ENCODE results near the gene SLC27A1. TPM values are rescaled to one million over a fixed set of nuclear protein-coding genes. Genes with fewer than 3 reads are reported as not detected.

Gene SLC27A1
- total and polyA plus RNA-seq, 4 experiments from 2014 or later: 5.2 to 10.1 (median 7.9) TPM

DNA sequence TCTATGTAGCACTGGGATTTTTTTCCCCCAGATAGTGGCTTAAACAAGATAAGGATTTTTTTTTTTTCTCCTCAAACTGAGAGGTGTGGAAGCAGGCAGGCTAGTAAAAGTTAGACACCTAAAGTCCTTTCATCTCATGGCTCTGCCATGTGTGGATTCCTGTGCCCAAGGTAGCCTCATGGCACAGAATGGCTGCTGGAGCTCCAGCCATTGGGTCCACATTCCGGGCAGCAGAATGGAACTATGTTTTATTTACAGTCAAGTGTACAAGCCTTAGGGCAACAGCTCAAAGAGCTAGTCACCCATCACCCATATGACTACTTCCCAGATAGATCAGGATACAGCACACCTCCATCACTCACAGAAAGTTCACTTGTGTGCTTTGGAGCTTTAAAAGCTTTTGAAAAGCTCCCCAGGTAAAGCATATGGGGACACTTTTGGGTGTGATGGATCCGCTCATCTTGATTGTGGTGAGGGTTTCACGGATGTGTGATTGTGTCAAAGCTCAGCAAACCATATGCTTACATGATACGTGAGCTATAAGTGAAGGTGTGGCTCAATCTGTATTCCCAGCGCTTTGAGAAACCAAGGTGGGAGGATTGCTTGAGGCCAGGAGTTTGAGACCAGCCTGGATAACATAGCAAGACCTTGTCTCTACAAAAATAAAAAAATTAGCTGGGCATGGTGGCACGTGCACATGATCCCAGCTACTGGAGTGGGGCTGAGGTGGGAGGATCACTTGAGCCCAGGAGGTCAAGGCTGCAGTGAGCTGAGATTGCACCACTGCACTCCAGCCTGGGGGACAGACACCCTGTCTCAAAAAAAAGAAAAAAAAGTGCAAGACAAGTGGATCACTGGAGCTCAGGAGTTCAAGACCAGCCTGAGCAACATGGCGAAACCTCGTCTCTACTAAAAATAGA, 59.2 kb downstream of the SLC27A1 start:
- CTCF ChIA-PET (ENCODE audit: partially characterized antibody): interaction anchor here (0.9 to 1.5 kb wide), 3 partner anchors 17 to 65 kb away, joined by 3 read pairs; partner anchors contain the start of gene PGLS
- no peaks in the 10 kb centered on the region for H3K27me3 ChIP-seq (ENCODE audit: insufficient read depth, low read length)
- H3K4me1 Mint-ChIP-seq: peaks cover 0 to 7% (median 2%) of the 10 kb centered on the region in 4 donors
- no peak overlapping the region for H3K4me3 ChIP-seq (ENCODE audit: low read length in 2 of 2)
- H3K4me3 Mint-ChIP-seq: no peak overlapping the region
- intact Hi-C loops (cut with micrococcal nuclease): no loop called here
- peaks cover 7% of the 10 kb centered on the region for H3K4me1 ChIP-seq (ENCODE audit: insufficient read depth, low read length)
- POLR2A ChIA-PET (ENCODE audit: partially characterized antibody): interaction anchor here (0.8 to 1.3 kb wide), 4 partner anchors 10 to 34 kb away, joined by 3 to 4 read pairs (median 4); partner anchors contain the start of gene PGLS
- H3K36me3 ChIP-seq (ENCODE audit: insufficient read depth, low read length): no peaks in the 10 kb centered on the region
- H3K36me3 Mint-ChIP-seq: no peaks in the 10 kb centered on the region
- no peaks in the 10 kb centered on the region for H3K9me3 ChIP-seq (ENCODE audit: control insufficient read depth in 1 of 2, low read length in 2 of 2)
- DNase-seq: no peak
- H3K27ac ChIP-seq (ENCODE audit: low read depth, low read length): no peak overlapping the region
- H3K27me3 Mint-ChIP-seq: no peaks in the 10 kb centered on the region
- no peak overlapping the region for H3K27ac Mint-ChIP-seq
- H3K9me3 Mint-ChIP-seq: peaks cover 0 to 4% (median 0%) of the 10 kb centered on the region in 8 donors

DNA sequence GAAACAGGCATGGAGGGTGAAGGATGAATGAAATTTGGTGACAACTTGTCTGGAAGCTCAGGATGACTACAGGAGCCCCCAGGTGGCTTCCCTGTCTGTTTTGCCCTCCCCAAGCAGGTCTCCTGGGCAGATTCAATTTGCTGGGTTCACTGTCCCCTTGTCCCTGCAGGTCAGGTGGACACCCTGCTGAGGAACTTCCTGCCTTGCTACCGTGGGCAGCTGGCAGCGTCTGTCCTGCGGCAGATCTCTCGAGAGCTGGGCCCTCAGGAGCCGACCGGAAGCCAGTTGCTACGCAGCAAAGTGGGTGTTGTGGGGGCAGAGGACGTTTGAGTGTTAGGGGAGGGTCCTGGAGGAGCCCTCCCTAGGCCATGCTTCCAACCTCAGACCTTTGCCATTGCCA, 60.3 kb downstream of the SLC27A1 start:
- Mint-ChIP-seq H3K27me3 (no peaks in the 10 kb centered on the region), H3K9me3 (peaks cover 0 to 4% (median 0%) of the 10 kb centered on the region in 8 donors), H3K4me1 (peaks cover 0 to 1% (median 0%) of the 10 kb centered on the region in 4 donors), H3K36me3 (no peaks in the 10 kb centered on the region), H3K27ac (no peak overlapping the region), H3K4me3 (no peak overlapping the region)
- Histone ChIP-seq H3K4me3 (ENCODE audit: low read length in 2 of 2) (no peak overlapping the region), H3K9me3 (ENCODE audit: control insufficient read depth in 1 of 2, low read length in 2 of 2) (no peaks in the 10 kb centered on the region), H3K27ac (ENCODE audit: low read depth, low read length) (no peak overlapping the region), H3K4me1 (ENCODE audit: insufficient read depth, low read length) (peaks cover 7% of the 10 kb centered on the region), H3K27me3 (ENCODE audit: insufficient read depth, low read length) (no peaks in the 10 kb centered on the region), H3K36me3 (ENCODE audit: insufficient read depth, low read length) (no peaks in the 10 kb centered on the region)
- no peak for DNase-seq
- intact Hi-C loops (cut with micrococcal nuclease): no loop called here
- ChIA-PET POLR2A (ENCODE audit: partially characterized antibody) (no interaction called here), CTCF (ENCODE audit: partially characterized antibody) (interaction anchor here (0.9 to 1.3 kb wide), 2 partner anchors 18 to 66 kb away, joined by 3 read pairs; no protein-coding TSS in a partner anchor)

DNA sequence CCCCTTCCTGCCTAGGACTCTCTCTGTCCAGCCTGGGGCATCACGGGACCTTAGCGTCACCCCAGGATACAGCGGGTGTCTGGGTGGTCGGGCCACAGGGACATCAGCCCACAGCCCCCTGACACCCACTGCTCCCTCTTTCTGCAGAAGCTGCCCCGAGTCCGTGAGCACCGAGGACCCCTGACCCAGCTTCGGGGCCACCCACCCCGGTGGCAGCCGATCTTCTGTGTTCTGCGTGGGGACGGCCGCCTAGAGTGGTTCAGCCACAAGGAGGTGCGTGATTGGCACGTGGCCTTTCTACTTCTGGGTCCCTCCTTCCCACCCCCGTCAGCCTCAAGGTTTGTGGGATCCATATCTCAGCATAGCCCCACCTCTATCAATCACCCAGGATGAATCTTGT, 61.8 kb downstream of the SLC27A1 start:
- H3K36me3 Mint-ChIP-seq: no peaks in the 10 kb centered on the region
- intact Hi-C loops (cut with micrococcal nuclease): no loop called here
- Histone ChIP-seq H3K27me3 (ENCODE audit: insufficient read depth, low read length) (no peaks in the 10 kb centered on the region), H3K4me3 (ENCODE audit: low read length in 2 of 2) (no peak overlapping the region), H3K36me3 (ENCODE audit: insufficient read depth, low read length) (no peaks in the 10 kb centered on the region), H3K9me3 (ENCODE audit: control insufficient read depth in 1 of 2, low read length in 2 of 2) (no peaks in the 10 kb centered on the region), H3K27ac (ENCODE audit: low read depth, low read length) (no peak overlapping the region), H3K4me1 (ENCODE audit: insufficient read depth, low read length) (no peaks in the 10 kb centered on the region)
- H3K27me3 Mint-ChIP-seq: no peaks in the 10 kb centered on the region
- POLR2A ChIA-PET (ENCODE audit: partially characterized antibody): no interaction called here
- no peak overlapping the region for H3K4me3 Mint-ChIP-seq
- CTCF ChIA-PET (ENCODE audit: partially characterized antibody): no interaction called here
- peaks cover 0 to 4% (median 0%) of the 10 kb centered on the region in 8 donors for H3K9me3 Mint-ChIP-seq
- H3K27ac Mint-ChIP-seq: no peak overlapping the region
- DNase-seq: no peak
- H3K4me1 Mint-ChIP-seq: peaks cover 0 to 1% (median 0%) of the 10 kb centered on the region in 4 donors

DNA sequence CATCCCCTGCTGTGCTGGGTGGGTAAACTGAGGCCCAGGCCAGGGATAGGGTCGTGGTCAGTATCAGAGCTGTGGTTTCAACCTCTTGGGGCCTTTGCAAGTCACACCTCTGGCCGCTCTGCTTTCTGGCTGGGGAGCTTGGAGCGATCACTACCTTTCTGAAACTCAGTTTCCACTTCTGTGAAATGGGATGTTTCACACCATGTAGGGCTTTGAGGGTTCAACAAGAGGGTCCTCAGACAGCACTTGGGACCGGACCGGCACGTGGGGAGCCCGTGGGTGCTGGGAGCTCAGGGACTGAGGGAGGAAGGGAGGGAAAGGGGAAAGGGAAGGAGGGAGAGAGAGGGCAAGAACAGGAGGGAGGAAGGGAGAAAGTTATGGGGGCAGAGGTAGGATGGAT, 62.2 kb downstream of the SLC27A1 start:
- Histone ChIP-seq H3K36me3 (ENCODE audit: insufficient read depth, low read length) (no peaks in the 10 kb centered on the region), H3K9me3 (ENCODE audit: control insufficient read depth in 1 of 2, low read length in 2 of 2) (no peaks in the 10 kb centered on the region), H3K27ac (ENCODE audit: low read depth, low read length) (no peak overlapping the region), H3K4me3 (ENCODE audit: low read length in 2 of 2) (no peak overlapping the region), H3K27me3 (ENCODE audit: insufficient read depth, low read length) (no peaks in the 10 kb centered on the region), H3K4me1 (ENCODE audit: insufficient read depth, low read length) (no peaks in the 10 kb centered on the region)
- POLR2A ChIA-PET (ENCODE audit: partially characterized antibody): no interaction called here
- Mint-ChIP-seq H3K4me1 (peaks cover 0 to 1% (median 0%) of the 10 kb centered on the region in 4 donors), H3K9me3 (peaks cover 0 to 4% (median 0%) of the 10 kb centered on the region in 8 donors), H3K27me3 (no peaks in the 10 kb centered on the region), H3K4me3 (no peak overlapping the region), H3K27ac (no peak overlapping the region), H3K36me3 (no peaks in the 10 kb centered on the region)
- intact Hi-C loops (cut with micrococcal nuclease): no loop called here
- CTCF ChIA-PET (ENCODE audit: partially characterized antibody): interaction anchor here (0.9 kb wide), 1 partner anchor 36 kb away, joined by 3 read pairs; no protein-coding TSS in a partner anchor
- DNase-seq: no peak

DNA sequence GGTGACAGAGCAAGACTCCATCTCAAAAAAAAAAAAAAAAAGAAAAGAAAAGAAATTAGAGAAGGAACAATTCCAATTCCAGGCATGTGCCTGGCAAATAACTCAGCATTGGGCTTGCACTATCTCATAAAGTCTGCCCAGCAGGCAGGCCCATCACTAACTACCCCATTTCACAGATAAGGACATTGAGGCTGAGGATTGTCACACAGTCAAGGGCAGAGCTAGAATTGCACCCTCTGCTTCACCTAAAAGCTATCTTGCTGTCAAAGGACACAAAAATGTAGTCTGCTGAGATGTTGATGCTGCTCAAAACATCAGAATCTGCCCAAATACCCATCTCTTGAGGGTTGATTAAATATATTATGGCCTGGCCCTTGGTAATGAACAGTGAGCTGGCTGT, 64.4 kb downstream of the SLC27A1 start:
- Mint-ChIP-seq H3K9me3 (no peaks in the 10 kb centered on the region), H3K4me1 (peaks cover 9 to 16% (median 11%) of the 10 kb centered on the region in 4 donors), H3K36me3 (no peaks in the 10 kb centered on the region), H3K4me3 (no peak overlapping the region), H3K27me3 (no peaks in the 10 kb centered on the region), H3K27ac (no peak overlapping the region)
- H3K9me3 ChIP-seq (ENCODE audit: control insufficient read depth in 1 of 2, low read length in 2 of 2): no peaks in the 10 kb centered on the region
- ChIA-PET POLR2A (ENCODE audit: partially characterized antibody) (no interaction called here), CTCF (ENCODE audit: partially characterized antibody) (interaction anchor here (0.7 to 2.0 kb wide), 3 partner anchors 12 to 865 kb away, joined by 3 to 6 read pairs (median 3); no protein-coding TSS in a partner anchor)
- no peaks in the 10 kb centered on the region for H3K27me3 ChIP-seq (ENCODE audit: insufficient read depth, low read length)
- peaks cover 13% of the 10 kb centered on the region for H3K4me1 ChIP-seq (ENCODE audit: insufficient read depth, low read length)
- intact Hi-C loops (cut with micrococcal nuclease): no loop called here
- H3K4me3 ChIP-seq (ENCODE audit: low read length in 2 of 2): no peak overlapping the region
- H3K36me3 ChIP-seq (ENCODE audit: insufficient read depth, low read length): no peaks in the 10 kb centered on the region
- no peak overlapping the region for H3K27ac ChIP-seq (ENCODE audit: low read depth, low read length)
- DNase-seq: no peak

DNA sequence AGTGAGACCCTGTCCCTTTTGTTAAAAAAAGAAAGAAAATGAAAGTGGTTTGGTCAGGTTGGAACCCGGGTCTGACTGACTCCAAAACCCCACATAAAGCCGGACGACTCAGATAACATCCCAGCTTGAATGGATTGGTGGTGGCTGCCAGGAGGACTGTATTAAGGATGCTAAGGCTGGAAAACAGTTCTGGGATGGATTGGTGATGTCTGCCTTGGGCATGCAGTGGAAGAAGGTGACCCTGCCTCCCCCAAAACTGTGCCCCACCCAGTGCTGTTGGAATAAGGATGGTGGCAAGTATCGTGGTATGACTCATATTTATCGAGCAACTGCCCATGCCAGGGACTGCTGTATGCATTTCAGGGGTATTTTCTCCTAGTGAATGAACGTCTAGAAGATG, 66.6 kb downstream of the SLC27A1 start:
- H3K27ac Mint-ChIP-seq: no peak overlapping the region
- intact Hi-C loops (cut with micrococcal nuclease): no loop called here
- no peaks in the 10 kb centered on the region for H3K36me3 Mint-ChIP-seq
- Histone ChIP-seq H3K27me3 (ENCODE audit: insufficient read depth, low read length) (no peaks in the 10 kb centered on the region), H3K4me3 (ENCODE audit: low read length in 2 of 2) (no peak overlapping the region), H3K36me3 (ENCODE audit: insufficient read depth, low read length) (no peaks in the 10 kb centered on the region), H3K27ac (ENCODE audit: low read depth, low read length) (no peak overlapping the region), H3K9me3 (ENCODE audit: control insufficient read depth in 1 of 2, low read length in 2 of 2) (no peaks in the 10 kb centered on the region), H3K4me1 (ENCODE audit: insufficient read depth, low read length) (peaks cover 13% of the 10 kb centered on the region)
- POLR2A ChIA-PET (ENCODE audit: partially characterized antibody): interaction anchor here (1.0 kb wide), 1 partner anchor 25 kb away, joined by 3 read pairs; the partner anchor contains the start of gene PGLS
- H3K9me3 Mint-ChIP-seq: no peaks in the 10 kb centered on the region
- CTCF ChIA-PET (ENCODE audit: partially characterized antibody): interaction anchor here (0.6 kb wide), 1 partner anchor 31 kb away, joined by 3 read pairs; no protein-coding TSS in a partner anchor
- DNase-seq: no peak
- H3K27me3 Mint-ChIP-seq: no peaks in the 10 kb centered on the region
- H3K4me3 Mint-ChIP-seq: peak overlapping the region in 1 of 8 donors; percentile 27
- peaks cover 10 to 16% (median 12%) of the 10 kb centered on the region in 4 donors for H3K4me1 Mint-ChIP-seq

DNA sequence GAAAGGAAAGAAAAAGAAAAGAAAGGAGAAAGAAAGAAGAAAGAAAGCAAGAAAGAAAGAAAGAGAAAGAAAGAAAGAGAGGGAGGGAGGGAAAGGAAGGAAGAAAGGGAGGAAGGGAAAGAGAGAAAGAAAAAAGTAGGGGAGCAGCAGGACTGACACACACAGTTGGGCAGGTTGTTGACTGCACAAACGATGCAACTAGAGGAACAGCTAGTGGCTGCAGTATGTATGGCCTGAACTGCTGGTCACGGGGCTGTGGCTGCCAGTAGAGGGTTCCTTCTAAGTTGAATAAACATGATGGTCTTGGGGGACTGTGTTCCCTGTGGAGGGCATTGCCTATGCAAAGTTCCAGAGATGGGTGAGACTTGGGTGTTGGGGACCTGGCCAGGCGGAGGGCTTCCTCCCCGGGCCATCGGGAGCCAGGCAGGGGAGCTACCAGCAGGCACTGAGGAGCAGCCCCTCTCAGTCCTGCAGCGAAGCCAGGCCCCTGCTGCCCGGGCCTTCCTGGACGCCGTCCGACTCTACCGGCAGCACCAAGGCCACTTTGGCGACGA, 68.4 kb downstream of the SLC27A1 start:
- Mint-ChIP-seq H3K4me1 (peaks cover 10 to 16% (median 12%) of the 10 kb centered on the region in 4 donors), H3K9me3 (no peaks in the 10 kb centered on the region), H3K36me3 (no peaks in the 10 kb centered on the region), H3K27ac (peak overlapping the region in 4 of 7 donors; percentile 7 to 73 (median 59)), H3K27me3 (no peaks in the 10 kb centered on the region), H3K4me3 (peak overlapping the region; percentile 54 to 85 (median 74))
- H3K4me3 ChIP-seq (ENCODE audit: low read length in 2 of 2): peak overlapping the region in 1 of 2 donors; percentile 55
- H3K27me3 ChIP-seq (ENCODE audit: insufficient read depth, low read length): no peaks in the 10 kb centered on the region
- H3K4me1 ChIP-seq (ENCODE audit: insufficient read depth, low read length): peaks cover 13% of the 10 kb centered on the region
- ChIA-PET CTCF (ENCODE audit: partially characterized antibody) (interaction anchor here (0.7 to 1.7 kb wide), 3 partner anchors 28 to 68 kb away, joined by 3 to 4 read pairs (median 3); no protein-coding TSS in a partner anchor), POLR2A (ENCODE audit: partially characterized antibody) (interaction anchor here (0.6 to 2.6 kb wide), 5 partner anchors 9 to 742 kb away, joined by 3 to 27 read pairs (median 5); partner anchors contain the start of genes JUND and PGLS)
- H3K9me3 ChIP-seq (ENCODE audit: control insufficient read depth in 1 of 2, low read length in 2 of 2): no peaks in the 10 kb centered on the region
- intact Hi-C loops (cut with micrococcal nuclease): loop anchor here (1.0 kb wide), 3 partner anchors 17 to 36 kb away; partner anchors contain the start of genes COLGALT1 and PGLS
- no peaks in the 10 kb centered on the region for H3K36me3 ChIP-seq (ENCODE audit: insufficient read depth, low read length)
- H3K27ac ChIP-seq (ENCODE audit: low read depth, low read length): peak overlapping the region; percentile 47
- DNase-seq: peak in 1 of 5 donors; percentile 2
